Stimulated activated effector memory CD8-positive, alpha-beta T cell treated with anti-CD3 and anti-CD28 coated beads, Interleukin-12 subunit alpha, Interleukin-12 subunit beta, amount 100 ng/mL, for 72 hours (primary cell): Measurements from ENCODE around the gene CHRNB1.

Experiments used
- ATAC-seq: fragments of 150-1000 bp; cut with Tn5 transposase; 2 replicates; pipeline ENCODE4 v1.10.0; 2021
- DNase-seq, 2 donors: peaks; one replicate each; pipeline ENCODE4 v3.0.0; 2021 to 2022; ENCODE audit warnings: low spot score in 2 of 2
- H3K27ac Mint-ChIP-seq: one replicate; pipeline ENCODE4 v1.8.0; 2022; ENCODE audit warnings: mild to moderate bottlenecking, mixed read lengths
- H3K36me3 Mint-ChIP-seq: one replicate; pipeline ENCODE4 v1.8.0; 2022; ENCODE audit warnings: mild to moderate bottlenecking, mixed read lengths
- H3K4me1 Mint-ChIP-seq: one replicate; pipeline ENCODE4 v1.8.0; 2022; ENCODE audit warnings: mixed read lengths
- H3K4me3 Mint-ChIP-seq: one replicate; pipeline ENCODE4 v1.8.0; 2022; ENCODE audit warnings: mild to moderate bottlenecking, mixed read lengths
- H3K9me3 Mint-ChIP-seq: one replicate; pipeline ENCODE4 v1.8.0; 2022; ENCODE audit warnings: mixed read lengths

Gene CHRNB1

DNA sequence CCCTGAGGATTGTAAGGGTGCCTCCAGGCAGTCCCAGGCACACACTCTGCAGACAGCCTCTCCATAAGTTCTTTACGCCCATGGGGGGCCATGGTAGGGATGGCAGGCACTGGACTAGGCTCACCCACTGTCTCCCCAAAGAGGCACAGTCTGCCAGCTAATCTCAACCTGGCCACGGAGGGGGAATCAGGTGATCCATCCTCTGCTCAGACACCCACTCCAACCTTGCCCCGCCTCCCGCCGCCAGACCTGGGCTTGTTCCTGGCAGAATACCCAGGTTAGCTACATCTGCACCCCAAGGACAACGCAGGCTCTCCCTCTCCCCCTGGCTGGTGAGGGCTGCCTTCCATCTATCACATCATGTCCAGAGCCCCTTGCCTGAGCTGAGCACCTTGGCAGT is 36.0 kb upstream of the CHRNB1 start:
- Mint-ChIP-seq H3K9me3 (no peaks in the 10 kb centered on the region), H3K4me3 (peak overlapping the region; percentile 31), H3K27ac (no peak overlapping the region), H3K36me3 (no peaks in the 10 kb centered on the region), H3K4me1 (peaks cover 28% of the 10 kb centered on the region)
- ATAC-seq (no peak), DNase-seq (no peak)

DNA sequence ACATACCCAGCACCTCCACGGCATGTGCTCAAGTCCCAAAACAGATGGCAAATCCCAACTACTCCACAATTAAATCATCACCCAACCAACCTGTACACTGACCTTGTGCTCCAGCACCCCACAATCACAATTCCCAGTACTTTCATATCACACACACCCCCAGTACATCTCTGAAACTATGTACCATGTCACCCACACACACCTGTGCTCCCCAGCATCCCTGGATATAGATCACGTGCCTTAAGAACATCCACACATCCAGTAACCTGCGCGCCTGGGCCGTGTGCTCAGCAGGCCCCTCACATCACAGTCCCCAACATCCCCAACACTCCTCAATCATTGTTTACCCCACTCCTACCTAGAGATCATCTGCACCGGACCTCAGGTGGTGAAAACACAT is 35.1 kb upstream of the CHRNB1 start:
- Mint-ChIP-seq H3K27ac (no peak overlapping the region), H3K36me3 (no peaks in the 10 kb centered on the region), H3K9me3 (no peaks in the 10 kb centered on the region), H3K4me3 (no peak overlapping the region), H3K4me1 (peaks cover 28% of the 10 kb centered on the region)
- DNase-seq (no peak), ATAC-seq (no peak)

- no peak overlapping the region for H3K4me3 Mint-ChIP-seq
- H3K36me3 Mint-ChIP-seq, result no peaks in the 10 kb centered on the region
- H3K4me1 Mint-ChIP-seq, result peaks cover 22% of the 10 kb centered on the region
- no peak overlapping the region for H3K27ac Mint-ChIP-seq
- H3K9me3 Mint-ChIP-seq, result no peaks in the 10 kb centered on the region
- no peak for DNase-seq
- no peak for ATAC-seq
Measured at GRCh38 chr17:7410634-7411426, 34.0 kb upstream of the CHRNB1 start.

DNA sequence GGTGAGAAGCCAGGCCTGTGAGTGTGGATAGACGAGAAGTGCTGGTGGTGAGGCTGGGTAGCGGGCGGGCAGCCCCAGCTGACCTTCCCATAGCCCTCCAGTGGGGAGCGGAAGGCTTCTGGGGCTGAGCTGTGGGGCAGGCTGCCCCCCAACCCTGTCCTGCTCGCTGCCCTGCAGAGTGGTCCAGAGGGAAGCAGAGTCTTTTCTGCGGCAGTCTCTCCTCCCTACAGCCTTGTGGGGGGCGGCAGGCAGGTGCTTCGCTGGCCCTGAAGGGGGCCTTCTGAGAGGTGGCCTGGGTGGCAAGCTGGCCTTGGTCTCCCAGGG is 33.5 kb upstream of the CHRNB1 start:
- peaks cover 21% of the 10 kb centered on the region for H3K4me1 Mint-ChIP-seq
- DNase-seq (no peak), ATAC-seq (no peak)
- no peak overlapping the region for H3K27ac Mint-ChIP-seq
- no peaks in the 10 kb centered on the region for H3K9me3 Mint-ChIP-seq
- no peaks in the 10 kb centered on the region for H3K36me3 Mint-ChIP-seq
- H3K4me3 Mint-ChIP-seq, result no peak overlapping the region

- no peak for DNase-seq
Measured at GRCh38 chr17:7413346-7413985, 31.4 kb upstream of the CHRNB1 start.

GRCh38 chr17:7414837-7415236 is 30.0 kb upstream of the CHRNB1 start:
- ATAC-seq (no peak), DNase-seq (no peak)
- Mint-ChIP-seq H3K36me3 (no peaks in the 10 kb centered on the region), H3K4me3 (no peak overlapping the region), H3K4me1 (peaks cover 14% of the 10 kb centered on the region), H3K9me3 (no peaks in the 10 kb centered on the region), H3K27ac (no peak overlapping the region)

More at GRCh38 chr17:7413346-7413985, 31.4 kb upstream of the CHRNB1 start:
- Mint-ChIP-seq H3K36me3 (no peaks in the 10 kb centered on the region), H3K4me3 (no peak overlapping the region), H3K9me3 (no peaks in the 10 kb centered on the region), H3K4me1 (peaks cover 20% of the 10 kb centered on the region), H3K27ac (peak overlapping the region; percentile 21)
- ATAC-seq, result no peak

GRCh38 chr17:7415784-7416183 is 29.1 kb upstream of the CHRNB1 start:
- Mint-ChIP-seq H3K4me1 (peaks cover 14% of the 10 kb centered on the region), H3K4me3 (no peak overlapping the region), H3K9me3 (no peaks in the 10 kb centered on the region)

DNA sequence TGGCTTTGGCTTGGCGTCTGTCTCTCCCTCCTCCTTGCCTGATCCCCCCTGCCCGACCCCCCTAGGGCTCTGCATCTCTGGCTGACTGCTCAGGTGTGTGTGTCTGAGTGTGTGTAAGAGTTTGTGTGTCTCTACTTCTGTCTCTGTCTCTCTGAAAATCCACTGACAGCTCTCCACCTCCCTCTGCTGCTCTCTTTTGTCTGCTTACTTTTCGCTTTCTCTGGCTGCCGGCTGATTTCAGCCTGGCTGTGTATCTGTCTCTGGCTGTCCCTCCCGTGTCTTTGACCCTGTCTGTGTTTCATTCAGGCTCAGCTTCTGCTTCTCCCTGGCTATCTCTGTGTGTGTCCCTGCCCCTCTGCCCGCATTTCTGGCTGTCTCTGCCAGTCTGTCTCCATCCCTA is 28.5 kb upstream of the CHRNB1 start:
- no peak for ATAC-seq
- no peaks in the 10 kb centered on the region for H3K9me3 Mint-ChIP-seq
- no peak for DNase-seq

More at GRCh38 chr17:7415784-7416183, 29.1 kb upstream of the CHRNB1 start:
- DNase-seq, result no peak
- ATAC-seq, result no peak
- Mint-ChIP-seq H3K36me3 (no peaks in the 10 kb centered on the region), H3K27ac (no peak overlapping the region)

GRCh38 chr17:7417056-7417655 is 27.7 kb upstream of the CHRNB1 start:
- Mint-ChIP-seq H3K27ac (peak overlapping the region; percentile 51), H3K36me3 (no peaks in the 10 kb centered on the region), H3K4me1 (peaks cover 14% of the 10 kb centered on the region), H3K9me3 (no peaks in the 10 kb centered on the region), H3K4me3 (no peak overlapping the region)
- DNase-seq (no peak), ATAC-seq (no peak)

More for the DNA sequence above, 28.5 kb upstream of the CHRNB1 start:
- H3K27ac Mint-ChIP-seq, result peak overlapping the region; percentile 51
- no peaks in the 10 kb centered on the region for H3K36me3 Mint-ChIP-seq
- H3K4me1 Mint-ChIP-seq, result peaks cover 14% of the 10 kb centered on the region
- H3K4me3 Mint-ChIP-seq, result no peak overlapping the region

GRCh38 chr17:7418472-7419152 is 26.2 kb upstream of the CHRNB1 start:
- H3K36me3 Mint-ChIP-seq, result no peaks in the 10 kb centered on the region
- H3K27ac Mint-ChIP-seq, result peak overlapping the region; percentile 1
- no peaks in the 10 kb centered on the region for H3K9me3 Mint-ChIP-seq
- H3K4me1 Mint-ChIP-seq, result peaks cover 7% of the 10 kb centered on the region
- DNase-seq (no peak), ATAC-seq (no peak)
- H3K4me3 Mint-ChIP-seq, result no peak overlapping the region

DNA sequence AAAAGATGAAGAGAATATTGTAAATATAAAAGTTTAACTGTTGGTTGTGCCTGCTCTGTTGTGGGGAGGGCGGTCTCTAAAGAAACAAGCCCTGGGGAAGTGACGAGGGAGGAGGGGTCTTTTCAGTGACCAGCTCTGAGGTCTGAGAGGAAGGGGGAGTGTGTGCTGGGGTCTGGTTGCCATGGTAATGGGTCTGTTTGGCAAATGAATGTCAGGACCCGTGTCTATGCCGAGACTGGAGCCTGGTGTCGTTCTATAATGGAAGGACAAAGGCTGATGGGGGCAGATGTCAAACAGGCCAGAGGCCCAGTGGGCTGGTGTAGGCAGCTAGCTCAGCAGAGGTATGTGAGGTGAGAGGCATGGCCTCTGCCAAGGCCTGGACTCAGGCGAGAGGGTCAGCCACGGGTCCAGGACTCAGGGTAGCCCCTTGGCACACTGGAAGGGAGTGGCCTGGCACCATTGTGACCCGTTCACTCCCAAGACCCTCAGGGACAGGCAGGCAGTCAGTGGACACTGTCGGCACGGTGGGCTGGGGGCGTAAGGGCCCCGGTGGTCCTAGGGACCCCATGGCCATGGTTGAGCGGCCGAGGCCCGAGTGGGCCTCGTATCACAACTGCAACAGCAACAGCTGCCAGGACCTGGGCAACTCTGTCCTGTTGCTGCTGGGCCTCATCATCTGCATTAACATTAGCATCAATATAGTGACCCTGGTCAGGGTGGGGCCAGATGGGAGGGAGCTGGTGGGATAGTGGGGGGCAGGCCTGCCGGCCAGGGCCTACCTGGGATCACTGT is 24.8 kb upstream of the CHRNB1 start, which contains the start of gene SPEM1:
SPEM1 (plus strand) TSS at position 506 of the 792 bp plus-strand sequence; CDS start at position 567, 61 bp downstream.
- no peak within 1 kb of the TSS for H3K4me3 Mint-ChIP-seq

GRCh38 chr17:7421186-7421585 is 23.7 kb upstream of the CHRNB1 start:
- peaks cover 6% of the 10 kb centered on the region for H3K4me1 Mint-ChIP-seq
- DNase-seq (no peak), ATAC-seq (no peak)
- H3K9me3 Mint-ChIP-seq, result no peaks in the 10 kb centered on the region
- no peak overlapping the region for H3K4me3 Mint-ChIP-seq
- H3K36me3 Mint-ChIP-seq, result no peaks in the 10 kb centered on the region
- no peak overlapping the region for H3K27ac Mint-ChIP-seq

More for the DNA sequence above, 24.8 kb upstream of the CHRNB1 start, which contains the start of gene SPEM1:
- DNase-seq (no peak), ATAC-seq (no peak)
- Mint-ChIP-seq H3K4me1 (peaks cover 7% of the 10 kb centered on the region), H3K27ac (peak within 1 kb of the TSS; percentile 26), H3K36me3 (no peaks in the 10 kb centered on the region), H3K9me3 (no peaks in the 10 kb centered on the region)

GRCh38 chr17:7423679-7424078 is 21.2 kb upstream of the CHRNB1 start:
- Mint-ChIP-seq H3K4me3 (no peak overlapping the region), H3K27ac (no peak overlapping the region), H3K9me3 (no peaks in the 10 kb centered on the region), H3K4me1 (no peaks in the 10 kb centered on the region), H3K36me3 (no peaks in the 10 kb centered on the region)
- ATAC-seq (no peak), DNase-seq (no peak)

- H3K27ac Mint-ChIP-seq, result peak within 1 kb of the TSS; percentile 54
- DNase-seq, result no peak
- H3K36me3 Mint-ChIP-seq, result no peaks in the 10 kb centered on the region
- no peaks in the 10 kb centered on the region for H3K9me3 Mint-ChIP-seq
- H3K4me3 Mint-ChIP-seq, result no peak within 1 kb of the TSS
- H3K4me1 Mint-ChIP-seq, result no peaks in the 10 kb centered on the region
- ATAC-seq, result no peak
Measured at GRCh38 chr17:7425316-7425715, 19.5 kb upstream of the CHRNB1 start, which contains the start of gene SPEM2. Gene SPEM2, plus strand, starts transcription at chr17:7425616. Its CDS starts 73 bp downstream, at chr17:7425689.
